ENCODE results near the gene MINDY3.

MINDY3 gene

DNA sequence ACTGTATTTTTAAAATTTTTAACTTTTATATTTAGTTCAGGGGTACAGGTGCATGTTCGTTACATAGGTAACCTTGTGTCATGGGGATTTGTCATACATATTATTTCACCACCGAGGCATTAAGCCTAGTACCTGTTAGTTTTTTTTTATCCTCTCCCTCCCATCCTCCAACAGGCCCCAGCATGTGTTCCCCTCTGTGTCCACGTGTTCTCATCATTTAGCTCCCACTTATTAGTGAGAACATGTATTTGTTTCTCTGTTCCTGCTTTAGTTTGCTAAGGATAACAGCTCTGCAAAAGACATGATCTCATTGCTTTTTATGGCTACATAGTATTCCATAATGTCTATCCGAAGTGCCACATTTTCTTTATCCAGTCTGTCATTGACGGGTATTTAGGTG is 118.2 kb downstream of the MINDY3 start:
- no peaks in the 10 kb centered on the region for H3K27me3 ChIP-seq (ENCODE audit: control insufficient read depth, insufficient read depth, low read length)
- no peak overlapping the region for H3K4me3 ChIP-seq (ENCODE audit: low read length)
- no peaks in the 10 kb centered on the region for H3K9me3 ChIP-seq (ENCODE audit: control insufficient read depth, insufficient read depth, low read length)
- H3K27ac ChIP-seq (ENCODE audit: low read length), result no peak overlapping the region
- WGBS (ENCODE audit: insufficient coverage, insufficient read length), result no CpG with 5 or more reads among the region's 5 CpGs
- H3K4me1 ChIP-seq (ENCODE audit: control insufficient read depth, insufficient read depth, low read length), result no peaks in the 10 kb centered on the region
- no peak for DNase-seq (ENCODE audit: low read depth, low spot score)
- no peaks in the 10 kb centered on the region for H3K36me3 ChIP-seq (ENCODE audit: control insufficient read depth, insufficient read depth, low read length)

DNA sequence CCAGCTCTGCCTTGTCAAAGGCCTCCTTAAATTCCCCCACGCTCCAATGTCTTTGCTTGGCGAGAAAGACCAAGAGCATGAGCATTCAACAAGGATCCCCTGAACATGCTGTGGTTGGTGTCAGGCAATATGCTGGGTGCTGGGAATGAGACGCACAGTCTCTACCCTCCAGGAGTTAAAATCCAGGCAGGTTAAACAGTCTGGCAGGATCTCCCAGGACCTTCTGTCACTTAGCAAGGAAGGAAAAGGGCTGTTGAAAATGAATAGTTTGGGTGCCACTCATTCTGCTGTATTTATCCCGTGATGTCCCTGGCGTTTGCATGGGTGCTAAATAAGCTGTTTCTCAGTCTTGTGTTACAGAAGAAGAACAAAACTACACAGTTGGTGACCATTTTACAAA is 118.7 kb downstream of the MINDY3 start:
- no peak for DNase-seq (ENCODE audit: low read depth, low spot score)
- WGBS (ENCODE audit: insufficient coverage, insufficient read length), result no CpG with 5 or more reads among the region's 5 CpGs
- Histone ChIP-seq H3K27me3 (ENCODE audit: control insufficient read depth, insufficient read depth, low read length) (no peaks in the 10 kb centered on the region), H3K4me1 (ENCODE audit: control insufficient read depth, insufficient read depth, low read length) (no peaks in the 10 kb centered on the region), H3K4me3 (ENCODE audit: low read length) (no peak overlapping the region), H3K27ac (ENCODE audit: low read length) (no peak overlapping the region), H3K36me3 (ENCODE audit: control insufficient read depth, insufficient read depth, low read length) (no peaks in the 10 kb centered on the region), H3K9me3 (ENCODE audit: control insufficient read depth, insufficient read depth, low read length) (no peaks in the 10 kb centered on the region)

- no CpG with 5 or more reads among the region's 6 CpGs for WGBS (ENCODE audit: insufficient coverage, insufficient read length)
- H3K4me1 ChIP-seq (ENCODE audit: control insufficient read depth, insufficient read depth, low read length), result no peaks in the 10 kb centered on the region
These were observed 120.0 kb downstream of the MINDY3 start for GRCh38 chr10:15740261-15740660.

GRCh38 chr10:15739254-15739970 is 120.9 kb downstream of the MINDY3 start:
- WGBS (ENCODE audit: insufficient coverage, insufficient read length), result no CpG with 5 or more reads among the region's 9 CpGs
- Histone ChIP-seq H3K4me1 (ENCODE audit: control insufficient read depth, insufficient read depth, low read length) (no peaks in the 10 kb centered on the region), H3K4me3 (ENCODE audit: low read length) (no peak overlapping the region), H3K36me3 (ENCODE audit: control insufficient read depth, insufficient read depth, low read length) (no peaks in the 10 kb centered on the region), H3K9me3 (ENCODE audit: control insufficient read depth, insufficient read depth, low read length) (no peaks in the 10 kb centered on the region), H3K27me3 (ENCODE audit: control insufficient read depth, insufficient read depth, low read length) (no peaks in the 10 kb centered on the region), H3K27ac (ENCODE audit: low read length) (no peak overlapping the region)
- no peak for DNase-seq (ENCODE audit: low read depth, low spot score)

More at GRCh38 chr10:15740261-15740660, 120.0 kb downstream of the MINDY3 start:
- H3K36me3 ChIP-seq (ENCODE audit: control insufficient read depth, insufficient read depth, low read length), result no peaks in the 10 kb centered on the region
- H3K27me3 ChIP-seq (ENCODE audit: control insufficient read depth, insufficient read depth, low read length), result no peaks in the 10 kb centered on the region
- H3K9me3 ChIP-seq (ENCODE audit: control insufficient read depth, insufficient read depth, low read length), result no peaks in the 10 kb centered on the region
- DNase-seq (ENCODE audit: low read depth, low spot score), result no peak
- H3K4me3 ChIP-seq (ENCODE audit: low read length), result no peak overlapping the region
- no peak overlapping the region for H3K27ac ChIP-seq (ENCODE audit: low read length)

DNA sequence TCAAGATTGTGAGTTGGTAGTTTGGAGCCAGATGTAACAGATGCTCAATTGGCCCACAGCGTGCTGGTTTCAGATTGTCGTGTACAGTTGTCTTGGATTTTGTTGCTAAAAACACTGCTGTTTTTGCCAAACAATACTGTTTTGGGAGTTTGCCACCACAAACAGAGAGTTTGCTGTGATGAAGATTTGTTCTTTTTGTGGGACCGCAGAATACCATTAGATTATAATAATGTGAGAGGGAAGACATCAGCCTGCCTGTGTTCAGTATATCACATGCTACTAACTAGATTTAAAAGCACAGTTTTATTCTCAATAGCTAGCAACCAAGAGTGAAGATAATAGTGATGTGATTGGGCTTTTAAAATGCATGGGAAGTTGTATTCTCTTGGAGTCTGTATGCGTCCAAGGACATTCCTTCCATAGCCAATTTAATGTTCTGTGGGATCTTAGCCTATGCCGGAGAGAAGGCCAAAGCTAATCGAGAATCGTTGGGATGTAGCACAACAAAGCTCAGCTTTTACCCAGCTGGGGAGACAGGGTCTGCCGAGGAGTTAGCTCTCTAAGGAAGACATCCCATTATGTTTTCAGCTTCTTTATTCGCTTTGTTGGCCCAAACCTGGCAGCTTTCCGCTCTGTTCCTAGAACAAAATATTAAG is 121.9 kb downstream of the MINDY3 start:
- WGBS (ENCODE audit: insufficient coverage, insufficient read length), result no CpG with 5 or more reads among the region's 10 CpGs
- H3K4me1 ChIP-seq (ENCODE audit: control insufficient read depth, insufficient read depth, low read length), result no peaks in the 10 kb centered on the region
- no peak for DNase-seq (ENCODE audit: low read depth, low spot score)

GRCh38 chr10:15737656-15738055 is 122.7 kb downstream of the MINDY3 start:
- no peak for DNase-seq (ENCODE audit: low read depth, low spot score)
- no peaks in the 10 kb centered on the region for H3K27me3 ChIP-seq (ENCODE audit: control insufficient read depth, insufficient read depth, low read length)
- no peaks in the 10 kb centered on the region for H3K4me1 ChIP-seq (ENCODE audit: control insufficient read depth, insufficient read depth, low read length)
- no CpG with 5 or more reads among the region's 5 CpGs for WGBS (ENCODE audit: insufficient coverage, insufficient read length)
- H3K36me3 ChIP-seq (ENCODE audit: control insufficient read depth, insufficient read depth, low read length), result no peaks in the 10 kb centered on the region
- no peak overlapping the region for H3K27ac ChIP-seq (ENCODE audit: low read length)
- no peak overlapping the region for H3K4me3 ChIP-seq (ENCODE audit: low read length)
- H3K9me3 ChIP-seq (ENCODE audit: control insufficient read depth, insufficient read depth, low read length), result no peaks in the 10 kb centered on the region

More for the DNA sequence above, 121.9 kb downstream of the MINDY3 start:
- H3K27me3 ChIP-seq (ENCODE audit: control insufficient read depth, insufficient read depth, low read length), result no peaks in the 10 kb centered on the region
- H3K36me3 ChIP-seq (ENCODE audit: control insufficient read depth, insufficient read depth, low read length), result no peaks in the 10 kb centered on the region
- no peak overlapping the region for H3K27ac ChIP-seq (ENCODE audit: low read length)
- no peak overlapping the region for H3K4me3 ChIP-seq (ENCODE audit: low read length)
- H3K9me3 ChIP-seq (ENCODE audit: control insufficient read depth, insufficient read depth, low read length), result no peaks in the 10 kb centered on the region

DNA sequence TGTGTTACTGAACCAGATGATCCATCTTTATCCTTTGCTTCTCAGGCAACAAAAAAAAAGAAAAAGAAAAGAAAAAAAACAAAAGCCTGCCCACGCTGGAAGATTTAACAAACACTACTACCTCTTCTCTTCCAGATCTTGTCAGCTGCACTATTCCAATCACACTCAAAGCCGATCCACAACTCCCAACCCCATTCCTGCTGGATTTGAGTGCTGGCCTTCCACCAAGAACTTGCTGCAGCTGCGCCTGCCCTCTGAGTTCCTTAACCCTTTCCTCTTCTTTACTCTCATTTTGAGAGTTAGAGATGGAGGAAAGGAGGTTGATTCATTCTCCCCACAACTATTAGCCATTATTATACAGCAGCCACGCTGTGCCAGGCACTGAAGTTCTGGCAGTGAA is 124.5 kb downstream of the MINDY3 start:
- WGBS (ENCODE audit: insufficient coverage, insufficient read length), result no CpG with 5 or more reads among the region's 4 CpGs
- H3K27me3 ChIP-seq (ENCODE audit: control insufficient read depth, insufficient read depth, low read length), result no peaks in the 10 kb centered on the region
- no peaks in the 10 kb centered on the region for H3K9me3 ChIP-seq (ENCODE audit: control insufficient read depth, insufficient read depth, low read length)
- no peaks in the 10 kb centered on the region for H3K4me1 ChIP-seq (ENCODE audit: control insufficient read depth, insufficient read depth, low read length)
- no peak overlapping the region for H3K27ac ChIP-seq (ENCODE audit: low read length)
- no peak for DNase-seq (ENCODE audit: low read depth, low spot score)
- no peak overlapping the region for H3K4me3 ChIP-seq (ENCODE audit: low read length)
- no peaks in the 10 kb centered on the region for H3K36me3 ChIP-seq (ENCODE audit: control insufficient read depth, insufficient read depth, low read length)

DNA sequence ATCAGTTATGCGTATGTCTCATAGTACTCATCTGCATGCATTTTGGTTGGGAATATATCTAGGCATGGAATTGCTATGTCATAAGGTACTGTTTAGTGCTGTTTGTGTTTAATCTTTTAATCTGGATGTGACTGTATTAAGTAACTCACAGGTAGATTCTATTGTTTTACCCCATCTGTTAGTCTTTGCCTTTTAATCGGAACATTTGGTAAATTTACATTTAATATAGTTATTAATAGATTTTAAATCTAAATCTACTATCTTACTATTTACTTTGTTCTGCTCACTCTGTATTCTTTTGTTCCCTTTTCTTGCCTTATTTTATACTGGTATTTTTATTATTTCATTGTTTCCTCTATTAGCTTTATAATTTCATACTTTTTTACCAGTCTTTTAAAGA is 130.0 kb downstream of the MINDY3 start:
- H3K9me3 ChIP-seq (ENCODE audit: control insufficient read depth, insufficient read depth, low read length), result no peaks in the 10 kb centered on the region
- no peaks in the 10 kb centered on the region for H3K27me3 ChIP-seq (ENCODE audit: control insufficient read depth, insufficient read depth, low read length)
- no peaks in the 10 kb centered on the region; the same call in 1 of the 2 replicates for H3K4me1 ChIP-seq (ENCODE audit: control insufficient read depth, insufficient read depth, low read length)
- H3K4me3 ChIP-seq (ENCODE audit: low read length), result no peak overlapping the region
- no CpG with 5 or more reads among the region's 2 CpGs for WGBS (ENCODE audit: insufficient coverage, insufficient read length)
- no peaks in the 10 kb centered on the region for H3K36me3 ChIP-seq (ENCODE audit: control insufficient read depth, insufficient read depth, low read length)
- H3K27ac ChIP-seq (ENCODE audit: low read length), result no peak overlapping the region
- DNase-seq (ENCODE audit: low read depth, low spot score), result no peak

- no peak overlapping the region for H3K4me3 ChIP-seq (ENCODE audit: low read length)
- H3K4me1 ChIP-seq (ENCODE audit: control insufficient read depth, insufficient read depth, low read length), result no peaks in the 10 kb centered on the region; the same call in 1 of the 2 replicates
- no peaks in the 10 kb centered on the region for H3K36me3 ChIP-seq (ENCODE audit: control insufficient read depth, insufficient read depth, low read length)
- H3K27me3 ChIP-seq (ENCODE audit: control insufficient read depth, insufficient read depth, low read length), result no peaks in the 10 kb centered on the region
- H3K9me3 ChIP-seq (ENCODE audit: control insufficient read depth, insufficient read depth, low read length), result no peaks in the 10 kb centered on the region
- H3K27ac ChIP-seq (ENCODE audit: low read length), result no peak overlapping the region
- DNase-seq (ENCODE audit: low read depth, low spot score), result no peak
- no CpG with 5 or more reads among the region's 7 CpGs for WGBS (ENCODE audit: insufficient coverage, insufficient read length)
These were observed 130.4 kb downstream of the MINDY3 start for GRCh38 chr10:15729890-15730289.
